ENCODE results near the gene MTTP.

Gene MTTP

GRCh38 chr4:99648321-99648720 is 73.7 kb downstream of the MTTP start:
- DNase-seq (ENCODE audit: extremely low spot score): no peak
- ChIA-PET POLR2A (no interaction called here), CTCF (interaction anchor here (0.7 kb wide), 1 partner anchor 160 kb away, joined by 4 read pairs; no protein-coding TSS in a partner anchor)
- TF ChIP-seq ELF4 (IDR thresholded peaks at IDR 0.05) (no peak), FOXM1 (IDR thresholded peaks at IDR 0.05; ENCODE audit: borderline replicate concordance) (no peak), FOXA1 (IDR thresholded peaks at IDR 0.05) (no peak), ZNF384 (IDR thresholded peaks at IDR 0.05) (no peak), SP1 (IDR thresholded peaks at IDR 0.05) (no peak), LEF1 (IDR thresholded peaks at IDR 0.05; ENCODE audit: borderline replicate concordance) (no peak), ARNT (IDR thresholded peaks at IDR 0.05) (no peak), TARDBP (IDR thresholded peaks at IDR 0.05) (no peak), SUZ12 (IDR thresholded peaks at IDR 0.05) (no peak), FOXK2 (IDR thresholded peaks at IDR 0.05) (no peak), BHLHE40 (IDR thresholded peaks at IDR 0.05; ENCODE audit: borderline replicate concordance) (no peak), L3MBTL2 (conservative IDR thresholded peaks at IDR 0.05) (no peak), CTBP1 (IDR thresholded peaks at IDR 0.05; ENCODE audit: borderline replicate concordance) (no peak), PKNOX1 (IDR thresholded peaks at IDR 0.05) (no peak)

- TF ChIP-seq TARDBP (IDR thresholded peaks at IDR 0.05) (no peak), SUZ12 (IDR thresholded peaks at IDR 0.05) (no peak), CTBP1 (IDR thresholded peaks at IDR 0.05; ENCODE audit: borderline replicate concordance) (no peak), FOXA1 (IDR thresholded peaks at IDR 0.05) (no peak), LEF1 (IDR thresholded peaks at IDR 0.05; ENCODE audit: borderline replicate concordance) (no peak), L3MBTL2 (conservative IDR thresholded peaks at IDR 0.05) (no peak), FOXK2 (IDR thresholded peaks at IDR 0.05) (no peak), NFRKB (IDR thresholded peaks at IDR 0.05) (no peak), HDGF (IDR thresholded peaks at IDR 0.05; ENCODE audit: borderline replicate concordance) (no peak), SP1 (IDR thresholded peaks at IDR 0.05) (no peak), PKNOX1 (IDR thresholded peaks at IDR 0.05) (no peak), ARNT (IDR thresholded peaks at IDR 0.05) (no peak), BHLHE40 (IDR thresholded peaks at IDR 0.05; ENCODE audit: borderline replicate concordance) (no peak), ZNF384 (IDR thresholded peaks at IDR 0.05) (no peak), ELF4 (IDR thresholded peaks at IDR 0.05) (no peak), FOXM1 (IDR thresholded peaks at IDR 0.05; ENCODE audit: borderline replicate concordance) (no peak)
- DNase-seq (ENCODE audit: extremely low spot score): no peak
- ChIA-PET CTCF (no interaction called here), POLR2A (no interaction called here)
Measured at GRCh38 chr4:99649208-99649607, 74.6 kb downstream of the MTTP start.

- no peak for TF ChIP-seq CTBP1 (IDR thresholded peaks at IDR 0.05; ENCODE audit: borderline replicate concordance)
- TF ChIP-seq BHLHE40 (IDR thresholded peaks at IDR 0.05; ENCODE audit: borderline replicate concordance): no peak
- TF ChIP-seq PKNOX1 (IDR thresholded peaks at IDR 0.05): no peak
- DNase-seq (ENCODE audit: extremely low spot score): no peak
- POLR2A ChIA-PET: no interaction called here
- CTCF ChIA-PET: no interaction called here
Measured at GRCh38 chr4:99649778-99650177, 75.2 kb downstream of the MTTP start.

- POLR2A ChIA-PET: no interaction called here
- no peak for DNase-seq (ENCODE audit: extremely low spot score)
- CTCF ChIA-PET: no interaction called here
- TF ChIP-seq ZNF384 (IDR thresholded peaks at IDR 0.05) (no peak), FOXK2 (IDR thresholded peaks at IDR 0.05) (no peak), ARNT (IDR thresholded peaks at IDR 0.05) (no peak), L3MBTL2 (conservative IDR thresholded peaks at IDR 0.05) (no peak), PKNOX1 (IDR thresholded peaks at IDR 0.05) (no peak), LEF1 (IDR thresholded peaks at IDR 0.05; ENCODE audit: borderline replicate concordance) (no peak), ELF4 (IDR thresholded peaks at IDR 0.05) (no peak), FOXM1 (IDR thresholded peaks at IDR 0.05; ENCODE audit: borderline replicate concordance) (no peak), NFRKB (IDR thresholded peaks at IDR 0.05) (no peak), HDGF (IDR thresholded peaks at IDR 0.05; ENCODE audit: borderline replicate concordance) (no peak), SP1 (IDR thresholded peaks at IDR 0.05) (no peak), BHLHE40 (IDR thresholded peaks at IDR 0.05; ENCODE audit: borderline replicate concordance) (no peak), SUZ12 (IDR thresholded peaks at IDR 0.05) (no peak), CTBP1 (IDR thresholded peaks at IDR 0.05; ENCODE audit: borderline replicate concordance) (no peak), TARDBP (IDR thresholded peaks at IDR 0.05) (no peak)
Measured at GRCh38 chr4:99651016-99651769, 76.6 kb downstream of the MTTP start.

- no peak for DNase-seq (ENCODE audit: extremely low spot score)
- TF ChIP-seq NFRKB (IDR thresholded peaks at IDR 0.05) (no peak), L3MBTL2 (conservative IDR thresholded peaks at IDR 0.05) (no peak), TARDBP (IDR thresholded peaks at IDR 0.05) (no peak), FOXM1 (IDR thresholded peaks at IDR 0.05; ENCODE audit: borderline replicate concordance) (no peak), SUZ12 (IDR thresholded peaks at IDR 0.05) (no peak), PKNOX1 (IDR thresholded peaks at IDR 0.05) (no peak), SP1 (IDR thresholded peaks at IDR 0.05) (no peak), BHLHE40 (IDR thresholded peaks at IDR 0.05; ENCODE audit: borderline replicate concordance) (no peak), ELF4 (IDR thresholded peaks at IDR 0.05) (no peak)
- POLR2A ChIA-PET: no interaction called here
- CTCF ChIA-PET: no interaction called here
Measured at GRCh38 chr4:99651811-99652485, 77.3 kb downstream of the MTTP start.
